Parathyroid adenoma (tissue), 2 donors: ENCODE results near the gene RANBP10.
"Not testable (repeated sequence)": the region's sequence is repeated elsewhere in the genome, so short reads cannot be mapped to it uniquely, and the experiment has no call there.

Experiments
- H2AFZ ChIP-seq: fragments of 300-600 bp; sonication (generic); one replicate; pipeline ENCODE4 v1.7.0; 2017; ENCODE audit warnings: antibody characterized with exemption, mild to moderate bottlenecking
- H3K27ac ChIP-seq: fragments of 300-600 bp; sonication (generic); one replicate; pipeline ENCODE4 v1.7.0; 2017
- H3K27me3 ChIP-seq: fragments of 300-600 bp; sonication (generic); one replicate; pipeline ENCODE4 v1.7.0; 2017; ENCODE audit warnings: low read length; ENCODE audit not compliant: control insufficient read depth, insufficient read depth
- H3K36me3 ChIP-seq: fragments of 300-600 bp; sonication (generic); one replicate; pipeline ENCODE4 v1.7.0; 2017; ENCODE audit warnings: low read length; ENCODE audit not compliant: control insufficient read depth, insufficient read depth
- H3K4me1 ChIP-seq: fragments of 300-600 bp; sonication (generic); one replicate; pipeline ENCODE4 v1.7.0; 2017; ENCODE audit warnings: control low read depth
- H3K4me2 ChIP-seq: fragments of 300-600 bp; sonication (generic); one replicate; pipeline ENCODE4 v1.7.0; 2017; ENCODE audit warnings: low read length
- H3K4me3 ChIP-seq: fragments of 300-600 bp; sonication (generic); one replicate; pipeline ENCODE4 v1.7.0; 2017; ENCODE audit warnings: low read depth, low read length
- H3K79me2 ChIP-seq: fragments of 300-600 bp; sonication (generic); one replicate; pipeline ENCODE4 v1.7.0; 2017; ENCODE audit warnings: control low read depth
- H3K9ac ChIP-seq: fragments of 300-600 bp; sonication (generic); one replicate; pipeline ENCODE4 v1.7.0; 2017; ENCODE audit warnings: mild to moderate bottlenecking
- H3K9me3 ChIP-seq: fragments of 300-600 bp; sonication (generic); one replicate; pipeline ENCODE4 v1.7.0; 2017; ENCODE audit warnings: low read length; ENCODE audit not compliant: control insufficient read depth
- CTCF ChIP-seq: fragments of 300-600 bp; sonication (generic); IDR thresholded peaks from one replicate; pipeline ENCODE4 v1.7.0; 2017; ENCODE audit warnings: antibody characterized with exemption, mild to moderate bottlenecking
- donor health status: primary hyperparathyroidism.

Gene RANBP10

GRCh38 chr16:67699265-67699664 lies 107.1 kb downstream of the RANBP10 start:
- peaks cover 45% of the 10 kb centered on the region for H3K79me2 ChIP-seq
- no peak for TF ChIP-seq CTCF
- H3K9ac ChIP-seq: no peak overlapping the region
- no peak overlapping the region for H3K4me3 ChIP-seq
- H3K4me1 ChIP-seq: no peaks in the 10 kb centered on the region
- H3K27ac ChIP-seq: no peak overlapping the region
- H2AFZ ChIP-seq: no peak overlapping the region
- H3K4me2 ChIP-seq: no peak overlapping the region
- H3K9me3 ChIP-seq: no peaks in the 10 kb centered on the region
- H3K27me3 ChIP-seq: no peaks in the 10 kb centered on the region
- no peaks in the 10 kb centered on the region for H3K36me3 ChIP-seq

GRCh38 chr16:67697422-67698185 lies 108.8 kb downstream of the RANBP10 start:
- Histone ChIP-seq H3K27ac (no peak overlapping the region), H3K4me3 (no peak overlapping the region)

GRCh38 chr16:67694611-67695010 lies 111.7 kb downstream of the RANBP10 start:
- H3K4me3 ChIP-seq: no peak overlapping the region
- H3K36me3 ChIP-seq: no peaks in the 10 kb centered on the region
- H2AFZ ChIP-seq: no peak overlapping the region
- no peaks in the 10 kb centered on the region for H3K4me1 ChIP-seq
- H3K9me3 ChIP-seq: no peaks in the 10 kb centered on the region
- TF ChIP-seq CTCF: no peak
- no peaks in the 10 kb centered on the region for H3K27me3 ChIP-seq
- peaks cover 45% of the 10 kb centered on the region for H3K79me2 ChIP-seq
- H3K9ac ChIP-seq: no peak overlapping the region
- H3K27ac ChIP-seq: no peak overlapping the region
- H3K4me2 ChIP-seq: no peak overlapping the region

More at GRCh38 chr16:67697422-67698185, 108.8 kb downstream of the RANBP10 start:
- Histone ChIP-seq H2AFZ (no peak overlapping the region), H3K4me1 (no peaks in the 10 kb centered on the region), H3K9me3 (no peaks in the 10 kb centered on the region), H3K36me3 (no peaks in the 10 kb centered on the region), H3K4me2 (no peak overlapping the region), H3K9ac (no peak overlapping the region), H3K79me2 (peaks cover 43% of the 10 kb centered on the region), H3K27me3 (no peaks in the 10 kb centered on the region)
- TF ChIP-seq CTCF: no peak

- H3K27ac ChIP-seq, H3K4me3 ChIP-seq, H3K36me3 ChIP-seq, H3K9me3 ChIP-seq, H3K9ac ChIP-seq, H3K27me3 ChIP-seq, H3K4me2 ChIP-seq, H3K4me1 ChIP-seq, H2AFZ ChIP-seq: not testable (repeated sequence)
- H3K79me2 ChIP-seq: peaks cover 37% of the 10 kb centered on the region
Observed at GRCh38 chr16:67693517-67694285, 112.7 kb downstream of the RANBP10 start.

- no peak for TF ChIP-seq CTCF
- no peaks in the 10 kb centered on the region for H3K4me1 ChIP-seq
- H3K27ac ChIP-seq: peak overlapping the region; percentile 74
Observed at GRCh38 chr16:67685388-67686112, 120.8 kb downstream of the RANBP10 start.

More at GRCh38 chr16:67685388-67686112, 120.8 kb downstream of the RANBP10 start:
- Histone ChIP-seq H2AFZ (no peak overlapping the region), H3K79me2 (peaks cover 3% of the 10 kb centered on the region), H3K4me3 (no peak overlapping the region), H3K36me3 (no peaks in the 10 kb centered on the region), H3K4me2 (no peak overlapping the region), H3K9ac (no peak overlapping the region), H3K9me3 (no peaks in the 10 kb centered on the region), H3K27me3 (no peaks in the 10 kb centered on the region)
